A549 (cell line): Measurements from ENCODE around the gene POC1A.

ENCODE experiments used
- CTCF ChIP-seq: fragments of >200 bp; sonication (Bioruptor Twin); formaldehyde crosslinking; IDR thresholded peaks from 3 replicates; pipeline ENCODE4 v1.5.1; 2016
- NR3C1 ChIP-seq: fragments of >200 bp; sonication (Bioruptor Twin); formaldehyde crosslinking; IDR thresholded peaks from 3 replicates; pipeline ENCODE4 v1.6.1; 2017
- POLR2A ChIP-seq: IDR thresholded peaks from 2 replicates; pipeline ENCODE4 v1.6.1; 2012; ENCODE audit warnings: mild to moderate bottlenecking, low read length
- SMC3 ChIP-seq: fragments of >200 bp; sonication (Bioruptor Twin); formaldehyde crosslinking; IDR thresholded peaks from 3 replicates; pipeline ENCODE4 v1.6.1; 2018; ENCODE audit warnings: inconsistent platforms
- TF ChIP-seq, protein P1 (sequence below): IDR thresholded peaks from 2 replicates; pipeline ENCODE4 v1.6.1; 2012

GRCh38 chr3:52123106-52123725, 31.0 kb downstream of the POC1A start:
- TF ChIP-seq CTCF (peak; percentile 66), POLR2A (no peak), SMC3 (peak; percentile 73), NR3C1 (no peak)
- TF ChIP-seq, protein P1, sequence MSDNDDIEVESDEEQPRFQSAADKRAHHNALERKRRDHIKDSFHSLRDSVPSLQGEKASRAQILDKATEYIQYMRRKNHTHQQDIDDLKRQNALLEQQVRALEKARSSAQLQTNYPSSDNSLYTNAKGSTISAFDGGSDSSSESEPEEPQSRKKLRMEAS: no peak
